HG03196 (cell line): ENCODE data around the gene SEC11A.

Source experiments
- ATAC-seq: cut with Tn5 transposase; IDR thresholded peaks from one replicate; pipeline ENCODE4 v1.9.1; 2021; ENCODE audit not compliant: unreplicated experiment

Gene SEC11A

DNA sequence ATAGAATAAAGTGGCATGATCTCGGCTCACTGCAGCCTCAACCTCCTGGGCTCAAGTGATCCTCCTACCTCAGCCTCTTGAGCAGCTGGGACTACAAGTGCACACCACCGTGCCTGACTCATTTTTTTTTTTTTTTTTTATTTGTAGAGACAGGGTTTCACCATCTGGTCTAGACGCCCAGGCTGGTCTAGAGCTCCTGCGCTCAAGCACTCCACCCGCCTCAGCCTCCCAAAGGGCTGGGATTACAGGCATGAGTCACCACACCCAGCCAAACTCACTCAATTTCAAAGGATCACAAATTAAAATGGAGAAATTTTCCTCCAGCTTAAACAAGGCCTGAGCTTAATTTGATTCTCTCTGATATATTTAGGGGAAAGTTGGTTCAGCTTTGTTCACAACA lies 30.6 kb downstream of the SEC11A start:
- ATAC-seq, result no peak

DNA sequence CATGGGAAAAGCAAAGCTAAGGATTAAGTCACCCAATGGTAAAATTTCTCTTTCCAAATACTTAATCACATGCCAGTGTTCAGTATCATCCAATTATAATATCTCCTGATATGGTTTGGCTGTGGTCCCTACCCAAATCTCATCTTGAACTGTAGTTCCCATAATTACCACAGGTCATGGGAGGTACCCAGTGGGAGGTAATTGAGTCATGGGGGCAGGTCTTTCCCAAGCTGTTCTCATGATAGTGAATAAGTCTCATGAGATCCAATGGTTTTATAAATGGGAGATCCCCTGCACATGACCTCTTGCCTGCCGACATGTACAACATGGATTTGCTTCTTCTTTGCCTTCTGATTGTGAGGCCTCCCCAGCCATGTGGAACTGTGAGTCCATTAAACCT lies 31.8 kb downstream of the SEC11A start:
- no peak for ATAC-seq

- no peak for ATAC-seq
These were observed 34.1 kb downstream of the SEC11A start for GRCh38 chr15:84681831-84682230.

DNA sequence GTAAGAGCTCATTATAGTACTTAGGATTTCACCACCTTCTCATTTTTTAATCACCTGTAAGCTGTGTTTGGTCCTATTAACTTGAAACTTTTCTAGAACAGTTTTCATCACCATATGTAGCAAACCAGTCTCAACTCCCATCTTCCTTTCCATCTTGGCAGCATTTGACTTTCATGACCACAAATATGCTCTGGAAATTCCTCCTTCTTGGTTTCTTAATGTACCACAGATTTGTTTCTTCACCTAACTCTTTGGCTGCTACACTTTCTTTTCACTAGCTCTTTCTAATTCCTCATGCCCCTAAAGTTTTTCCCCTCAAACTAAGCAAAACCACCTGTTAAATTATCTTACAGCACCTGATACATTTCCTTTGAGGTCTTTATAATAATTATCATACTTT lies 44.7 kb downstream of the SEC11A start:
- no peak for ATAC-seq

GRCh38 chr15:84669726-84670125 lies 46.2 kb downstream of the SEC11A start:
- ATAC-seq, result no peak

- no peak for ATAC-seq
These were observed 47.5 kb downstream of the SEC11A start for GRCh38 chr15:84668221-84668982.

GRCh38 chr15:84666373-84666772 lies 49.6 kb downstream of the SEC11A start:
- no peak for ATAC-seq

DNA sequence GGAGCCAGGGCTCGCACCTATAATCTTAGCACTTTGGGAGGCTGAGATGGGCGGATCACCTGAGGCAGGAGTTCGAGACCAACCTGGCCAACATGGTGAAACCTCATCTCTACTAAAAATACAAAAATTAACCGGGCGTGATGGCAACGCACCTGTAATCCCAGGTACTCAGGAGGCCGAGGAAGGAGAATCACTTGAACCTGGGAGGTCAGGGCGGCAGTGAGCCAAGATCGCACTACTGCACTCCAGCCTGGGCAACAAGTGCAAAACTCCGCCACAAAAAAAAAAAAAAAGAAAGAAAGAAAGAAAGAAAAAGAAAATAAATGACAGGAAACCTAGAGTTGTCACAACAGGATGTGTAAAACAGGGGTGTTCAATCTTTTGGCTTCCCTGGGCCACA lies 54.9 kb downstream of the SEC11A start:
- ATAC-seq, result no peak

DNA sequence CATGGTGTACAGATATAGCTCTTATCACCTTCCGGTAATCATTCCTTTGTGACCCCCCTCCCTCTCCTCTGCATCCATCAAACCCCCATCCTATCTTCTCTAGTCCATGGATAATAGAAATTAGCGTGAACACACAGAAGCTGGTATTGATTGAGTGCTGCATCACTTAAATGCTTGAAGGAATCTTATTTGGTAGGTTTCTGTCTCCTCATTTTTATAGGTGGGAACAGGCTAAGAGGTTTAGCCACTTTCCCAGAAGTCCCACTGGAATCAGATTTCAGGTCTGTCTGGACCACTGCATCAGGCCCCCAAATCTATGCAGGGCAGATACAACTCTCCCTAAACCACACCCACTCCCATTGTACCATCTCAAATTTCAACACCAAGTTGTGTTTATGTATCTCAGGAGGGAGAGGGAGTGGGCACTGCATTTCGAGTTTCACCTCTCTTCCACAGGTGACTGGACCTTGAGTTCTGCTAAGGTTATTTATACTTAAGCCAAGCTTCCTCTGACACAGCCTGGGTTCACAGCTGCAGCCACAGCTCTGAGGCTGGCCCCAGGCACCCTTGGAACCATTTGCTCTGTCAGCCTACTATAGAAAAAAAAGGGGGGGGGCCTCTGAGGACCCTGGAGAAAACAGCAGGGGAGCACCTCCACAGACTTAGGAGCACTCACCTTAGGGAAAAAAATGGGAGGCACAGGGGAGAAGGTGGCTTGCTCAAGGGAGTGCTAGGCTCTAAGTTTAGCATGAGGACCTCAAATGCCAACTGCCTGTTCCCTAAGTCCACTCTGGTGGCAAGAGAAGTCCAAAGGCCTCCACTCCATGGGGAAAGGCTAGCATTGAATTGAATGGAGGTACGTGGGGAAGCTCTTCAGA lies 55.8 kb downstream of the SEC11A start:
- no peak for ATAC-seq

DNA sequence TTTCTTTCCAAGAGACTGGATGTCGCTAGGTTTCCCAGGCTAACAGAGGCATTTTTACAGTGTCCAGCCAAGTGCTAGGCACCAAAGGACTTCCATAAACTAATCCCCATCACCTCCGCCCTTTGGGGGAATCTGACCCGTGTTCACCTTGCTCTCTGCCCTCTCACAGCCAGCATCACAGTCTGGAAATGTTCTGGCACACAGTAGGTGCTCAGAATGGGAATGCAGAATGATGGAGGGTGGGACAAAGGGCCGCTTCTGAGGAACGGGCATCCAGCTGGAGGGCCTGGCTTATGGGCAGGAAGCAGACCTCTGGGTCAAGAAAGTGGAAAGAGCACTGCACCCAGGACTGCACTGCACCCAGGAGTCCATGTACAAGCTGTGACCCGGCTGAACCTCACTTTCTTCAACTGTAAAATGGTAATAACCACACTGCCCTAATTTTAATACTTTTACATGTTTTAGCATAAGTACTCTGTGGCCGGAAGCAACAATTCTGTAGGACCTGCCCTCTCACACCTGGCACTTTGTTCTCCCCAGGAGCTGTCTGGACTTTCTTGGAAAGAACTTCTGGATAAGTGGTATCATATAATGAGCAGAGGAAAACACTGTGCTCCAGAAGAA lies 57.0 kb downstream of the SEC11A start:
- no peak for ATAC-seq

- ATAC-seq, result peak; percentile 75
These were observed 57.7 kb downstream of the SEC11A start, which contains the start of gene NMB for GRCh38 chr15:84658080-84658787. TSS of gene NMB (minus strand) at chr15:84658199. CDS start at chr15:84658152, 47 bp downstream.

GRCh38 chr15:84657748-84658079 lies 58.2 kb downstream of the SEC11A start:
- no peak for ATAC-seq

GRCh38 chr15:84656972-84657371 lies 59.0 kb downstream of the SEC11A start:
- ATAC-seq, result no peak

GRCh38 chr15:84654689-84655453 lies 61.1 kb downstream of the SEC11A start:
- peak; percentile 39 for ATAC-seq

- peak; percentile 79 for ATAC-seq
These were observed 61.8 kb downstream of the SEC11A start, which contains the start of gene WDR73 for GRCh38 chr15:84653910-84654688. TSS of gene WDR73 (minus strand) at chr15:84654283. CDS start at chr15:84654274, 9 bp downstream.

GRCh38 chr15:84653584-84653909 lies 62.4 kb downstream of the SEC11A start:
- ATAC-seq, result no peak

DNA sequence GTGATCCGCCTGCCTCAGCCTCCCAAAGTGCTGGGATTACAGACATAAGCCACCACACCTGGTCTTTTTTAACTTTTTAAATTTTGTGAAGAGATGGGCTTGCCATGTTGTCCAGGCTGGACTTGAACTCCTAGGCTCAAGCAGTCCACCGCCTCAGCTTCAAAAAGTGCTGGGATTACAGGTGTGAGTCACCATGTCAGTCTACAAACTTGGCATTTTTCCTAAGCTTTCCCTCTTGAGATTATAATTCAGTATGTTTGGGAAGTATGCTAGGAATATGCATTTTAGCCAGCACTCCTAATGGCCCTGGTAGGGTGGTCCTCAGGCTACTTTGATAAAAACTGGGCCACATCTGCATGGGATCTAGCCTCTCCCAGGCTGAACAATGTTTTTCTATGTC lies 66.2 kb downstream of the SEC11A start:
- no peak for ATAC-seq

GRCh38 chr15:84648539-84648938 lies 67.4 kb downstream of the SEC11A start:
- no peak for ATAC-seq

DNA sequence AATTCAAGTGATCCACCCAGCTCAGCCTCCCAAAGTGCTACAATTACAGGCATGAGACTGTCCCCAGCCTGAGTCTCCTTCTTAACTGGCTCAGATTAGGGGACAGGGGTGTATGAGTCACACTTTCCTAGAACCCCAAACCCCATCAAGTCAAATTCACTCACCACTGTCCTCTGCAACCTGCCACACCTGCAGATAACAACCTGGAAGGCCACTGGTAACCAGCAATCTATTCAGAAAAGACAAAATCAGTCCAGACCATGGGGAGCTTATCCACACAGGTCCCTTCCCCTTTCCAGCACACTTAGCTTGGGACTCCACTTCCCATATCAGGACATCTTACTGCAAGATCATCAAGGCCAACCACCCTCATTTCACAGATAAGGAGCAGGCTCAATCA lies 68.2 kb downstream of the SEC11A start:
- ATAC-seq, result no peak

- ATAC-seq, result no peak
These were observed 69.9 kb downstream of the SEC11A start for GRCh38 chr15:84645997-84646396.
